ENCODE measurements around the gene CYP2R1. TPM values are rescaled to one million over a fixed set of nuclear protein-coding genes. Genes with fewer than 3 reads are reported as not detected.

The CYP2R1 gene
- total and polyA plus RNA-seq, 10 of the 15 experiments (the other 5 are each of a cell fraction or from before 2014, with no cell fraction given) = 0.52 to 10.3 (median 6.3) TPM

GRCh38 chr11:14857621-14858020 is 34.4 kb downstream of the CYP2R1 start:
- Histone ChIP-seq H3K36me3 (ENCODE audit: control insufficient read depth in 2 of 2, insufficient read depth in 2 of 2, low read length in 1 of 2) (no peaks in the 10 kb centered on the region), H3K79me2 (ENCODE audit: control insufficient read depth, insufficient read depth, low read length) (no peaks in the 10 kb centered on the region), H3K4me1 (ENCODE audit: control insufficient read depth, insufficient read depth, low read length) (no peaks in the 10 kb centered on the region), H3K9me3 (replicated peaks; ENCODE audit: control insufficient read depth, insufficient read depth, low read length) (no peaks in the 10 kb centered on the region; the same call in 2 of the 3 replicates), H3K4me2 (ENCODE audit: control insufficient read depth, insufficient read depth) (no peak overlapping the region), H3K27me3 (replicated peaks in 1 of 2; ENCODE audit: control insufficient read depth in 2 of 2, insufficient read depth in 2 of 2, low read length in 1 of 2) (no peaks in the 10 kb centered on the region; a peak in 1 of 4 replicates), H2AFZ (ENCODE audit: control insufficient read depth, low read depth, low read length) (no peak overlapping the region), H4K20me1 (ENCODE audit: control insufficient read depth, insufficient read depth) (no peaks in the 10 kb centered on the region), H3K9ac (ENCODE audit: control insufficient read depth, insufficient read depth, low read length) (no peak overlapping the region), H3K27ac (ENCODE audit: control insufficient read depth, insufficient read depth) (no peak overlapping the region), H3K4me3 (no peak overlapping the region)
- ChIA-PET SMC1A (ENCODE audit: uncharacterized antibody, unreplicated experiment) (no interaction called here), CTCF (interaction anchor here (1.3 kb wide), 1 partner anchor 49 kb away, joined by 5 read pairs; no protein-coding TSS in a partner anchor), POLR2A (no interaction called here), RAD21 (ENCODE audit: unreplicated experiment) (no interaction called here)
- FAIRE-seq (no peak), DNase-seq (ENCODE audit: low read depth, low spot score) (no peak), ATAC-seq (no peak)
- 35% methylated on average over 3 of the region's 3 CpGs for WGBS (ENCODE audit: insufficient coverage, insufficient replicate concordance, low lambda C conversion rate, missing lambda C conversion rate)
- BruUV-seq (replicated peaks) = no TSS peak
- in situ Hi-C loops (cut with MboI) = no loop called here
- intact Hi-C loops (cut with micrococcal nuclease; ENCODE audit: unreplicated experiment) = no loop called here
- no peak for TF ChIP-seq NFIC (IDR thresholded peaks at IDR 0.05; ENCODE audit: low read depth, low read length)
- TF ChIP-seq STAT3 (IDR thresholded peaks at IDR 0.05; ENCODE audit: low read depth, low read length) = no peak
- TF ChIP-seq REST (IDR thresholded peaks at IDR 0.05; ENCODE audit: low read depth, low read length) = no peak
- TF ChIP-seq SIN3A (IDR thresholded peaks at IDR 0.05; ENCODE audit: low read depth, low read length) = no peak
- no peak for TF ChIP-seq E4F1 (IDR thresholded peaks at IDR 0.05; ENCODE audit: borderline replicate concordance, partially characterized antibody)
- no peak for TF ChIP-seq CEBPZ (IDR thresholded peaks at IDR 0.05; ENCODE audit: low read depth, low read length)
- no peak for TF ChIP-seq TCF12 (IDR thresholded peaks at IDR 0.05; ENCODE audit: low read depth, low read length)
- TF ChIP-seq BCL3 (IDR thresholded peaks at IDR 0.05; ENCODE audit: borderline replicate concordance, insufficient read depth, low read depth, low read length, poor library complexity, severe bottlenecking) = no peak
- no peak for TF ChIP-seq JUNB (IDR thresholded peaks at IDR 0.05)
- no peak for TF ChIP-seq CBX3 (IDR thresholded peaks at IDR 0.05; ENCODE audit: borderline replicate concordance, low read depth)

All from GM12878 (cell line).